HepG2 (cell line): ENCODE results near the gene MRPS21. TPM values are rescaled to one million over a fixed set of nuclear protein-coding genes. Genes with fewer than 3 reads are reported as not detected.

ENCODE experiments used
- ATAC-seq: fragments of 200-7000 bp; cut with Tn5 transposase; 3 replicates; pipeline ENCODE4 v1.9.1; 2020; ENCODE audit warnings: mild to moderate bottlenecking, moderate library complexity
- BruUV-seq: library from RNA; stranded (reverse); fragments of 400-500 nt; replicated peaks from 2 replicates; lab custom pipeline; 2021; lab: Mats Ljungman, UMichigan
- CTCF ChIA-PET: fragments of 300-600 bp; formaldehyde crosslinking; extraction: SDS; loops from one replicate; lab custom pipeline; 2021; ENCODE audit warnings: low total read pairs, inconsistent platforms, low intra/inter-chr PET ratio; lab: Yijun Ruan, JAX
- POLR2A ChIA-PET: fragments of 350-600 bp; sonication (Branson Sonifier 250); formaldehyde crosslinking; loops from one replicate; lab custom pipeline; 2020; ENCODE audit warnings: antibody characterized with exemption, inconsistent platforms; lab: Yijun Ruan, JAX
- DNase-seq: peaks from one replicate; pipeline ENCODE4 v3.0.0-alpha.2; 2015; ENCODE audit warnings: low spot score
- FAIRE-seq: peaks from 3 replicates; lab custom pipeline; 2011; peaks lifted over from hg19 to GRCh38; lab: Jason Lieb, UNC
- H2AFZ ChIP-seq: one replicate; pipeline ENCODE4 v1.6.1; 2011; ENCODE audit warnings: low read length, inconsistent platforms
- H3K27ac ChIP-seq: fragments of 300-600 bp; 3 replicates; pipeline ENCODE4 v1.8.0; 2011; ENCODE audit warnings: mixed run types, mild to moderate bottlenecking, mixed read lengths, low read length, inconsistent platforms; ENCODE audit not compliant: insufficient read depth; ENCODE audit errors: extremely low read length
- H3K27me3 ChIP-seq, 2 experiments: fragments of 200-600 bp in 1 of 2; 2 replicates in 1 of 2; 3 replicates in 1 of 2; pipeline versions ENCODE4 v1.6.0 to v1.8.0; 2011; ENCODE audit warnings: low read length in 2 of 2, mild to moderate bottlenecking in 2 of 2, moderate library complexity in 2 of 2, inconsistent platforms in 1 of 2; ENCODE audit not compliant: insufficient read depth in 2 of 2, control insufficient read depth in 1 of 2
- H3K36me3 ChIP-seq, 2 experiments: fragments of 200-600 bp in 1 of 2; replicated peaks in 1 of 2; 2 replicates in 1 of 2; 3 replicates in 1 of 2; pipeline versions ENCODE4 v1.5.1 to v1.8.0; 2011; ENCODE audit warnings: low read length in 2 of 2, inconsistent platforms in 1 of 2; ENCODE audit not compliant: insufficient read depth in 2 of 2, control insufficient read depth in 1 of 2
- H3K4me1 ChIP-seq: 2 replicates; pipeline ENCODE4 v1.5.1; 2012; ENCODE audit warnings: low read length, inconsistent platforms; ENCODE audit not compliant: insufficient read depth
- H3K4me2 ChIP-seq: 2 replicates; pipeline ENCODE4 v1.6.0; 2011; ENCODE audit warnings: low read depth, low read length, inconsistent platforms
- H3K4me3 ChIP-seq, 3 experiments: fragments of 200-600 bp in 1 of 3; sonication (generic), shearing (Covaris generic) in 1 of 3; replicated peaks in 1 of 3; 2 replicates each; pipeline ENCODE4 v1.5.1; 2011 to 2016; ENCODE audit warnings: low read length in 3 of 3, inconsistent platforms in 2 of 3, low read depth in 2 of 3, mild to moderate bottlenecking in 2 of 3, control low read depth in 1 of 3, mixed read lengths in 1 of 3; ENCODE audit not compliant: insufficient read depth in 1 of 3
- H3K79me2 ChIP-seq: one replicate; pipeline ENCODE4 v1.6.1; 2011; ENCODE audit warnings: low read length, inconsistent platforms; ENCODE audit not compliant: insufficient read depth
- H3K9ac ChIP-seq: 2 replicates; pipeline ENCODE4 v1.6.0; 2011; ENCODE audit warnings: mild to moderate bottlenecking, low read depth, low read length, inconsistent platforms; ENCODE audit not compliant: insufficient read depth
- H3K9me3 ChIP-seq: 2 replicates; pipeline ENCODE4 v1.5.1; 2012; ENCODE audit warnings: mild to moderate bottlenecking, low read length
- H4K20me1 ChIP-seq: 2 replicates; pipeline ENCODE4 v1.6.0; 2011; ENCODE audit warnings: inconsistent platforms, mild to moderate bottlenecking, low read length, moderate library complexity; ENCODE audit not compliant: insufficient read depth
- ATM ChIP-seq: fragments of 450-650 bp; IDR thresholded peaks from 2 replicates; pipeline ENCODE4 v1.7.1; 2017; ENCODE audit warnings: mild to moderate bottlenecking, borderline replicate concordance
- CHD2 ChIP-seq: IDR thresholded peaks from 2 replicates; pipeline ENCODE4 v1.6.1; 2011; ENCODE audit warnings: low read depth, low read length, improper control_type of control experiment
- GATAD2A ChIP-seq: IDR thresholded peaks from 2 replicates; pipeline ENCODE4 v1.6.1; 2016
- GPN1 ChIP-seq: sonication (generic); formaldehyde crosslinking; IDR thresholded peaks from 2 replicates; pipeline ENCODE4 v1.5.1; 2020; ENCODE audit warnings: missing genetic modification reagents, borderline replicate concordance
- HNF4A ChIP-seq: sonication (generic); formaldehyde crosslinking; IDR thresholded peaks from 2 replicates; pipeline ENCODE4 v1.4.0; 2020; ENCODE audit warnings: missing genetic modification reagents
- KLF16 ChIP-seq, 2 experiments: sonication (generic) in 1 of 2; formaldehyde crosslinking in 1 of 2; IDR thresholded peaks; 2 replicates each; pipeline versions ENCODE4 v1.6.1 to v1.8.0; 2016 to 2023; ENCODE audit warnings: missing genetic modification reagents in 2 of 2, missing compliant biosample characterization in 1 of 2
- PCBP1 ChIP-seq: fragments of 200-400 bp; formaldehyde crosslinking; IDR thresholded peaks from 2 replicates; pipeline ENCODE4 v1.6.1; 2017; ENCODE audit warnings: mild to moderate bottlenecking, low read depth, low read length, borderline replicate concordance
- PREB ChIP-seq: sonication (generic); formaldehyde crosslinking; IDR thresholded peaks from 2 replicates; pipeline ENCODE4 v1.4.0; 2020; ENCODE audit warnings: missing genetic modification reagents
- RAD21 ChIP-seq: fragments of 450-650 bp; formaldehyde crosslinking; IDR thresholded peaks from 2 replicates; pipeline ENCODE4 v1.5.0; 2020; ENCODE audit warnings: mild to moderate bottlenecking
- SMAD9 ChIP-seq: sonication (generic); formaldehyde crosslinking; IDR thresholded peaks from 2 replicates; pipeline ENCODE4 v1.5.1; 2020; ENCODE audit warnings: mild to moderate bottlenecking, missing genetic modification reagents
- TIGD3 ChIP-seq: sonication (generic); formaldehyde crosslinking; IDR thresholded peaks from 2 replicates; pipeline ENCODE4 v1.5.1; 2020; ENCODE audit warnings: mild to moderate bottlenecking, missing genetic modification reagents, borderline replicate concordance
- TOPORS ChIP-seq: sonication (generic); formaldehyde crosslinking; IDR thresholded peaks from 2 replicates; pipeline ENCODE4 v1.8.0; 2023; ENCODE audit warnings: mild to moderate bottlenecking, missing genetic modification reagents
- ZNF136 ChIP-seq: sonication (generic); formaldehyde crosslinking; IDR thresholded peaks from 2 replicates; pipeline ENCODE4 v1.8.1; 2022; ENCODE audit warnings: low read depth, mild to moderate bottlenecking, moderate library complexity, missing genetic modification reagents
- ZNF232 ChIP-seq: sonication (generic); formaldehyde crosslinking; IDR thresholded peaks from 2 replicates; pipeline ENCODE4 v1.4.0; 2020; ENCODE audit warnings: missing genetic modification reagents, borderline replicate concordance
- ZNF550 ChIP-seq: sonication (generic); formaldehyde crosslinking; IDR thresholded peaks from 2 replicates; pipeline ENCODE4 v1.4.0; 2020; ENCODE audit warnings: mild to moderate bottlenecking, missing genetic modification reagents, borderline replicate concordance
- ZNF563 ChIP-seq: sonication (generic); formaldehyde crosslinking; IDR thresholded peaks from 2 replicates; pipeline ENCODE4 v1.8.0; 2022; ENCODE audit warnings: mild to moderate bottlenecking, moderate library complexity, missing genetic modification reagents
- ZNF576 ChIP-seq: sonication (generic); formaldehyde crosslinking; IDR thresholded peaks from 2 replicates; pipeline ENCODE4 v1.4.0; 2020; ENCODE audit warnings: mild to moderate bottlenecking, missing genetic modification reagents
- ZSCAN25 ChIP-seq: sonication (generic); formaldehyde crosslinking; IDR thresholded peaks from 2 replicates; pipeline ENCODE4 v1.8.0; 2022; ENCODE audit warnings: mild to moderate bottlenecking, missing genetic modification reagents
- WGBS: methylation state at CpG from one replicate; pipeline ENCODE4 v1.1.6; 2017; ENCODE audit warnings: low lambda C conversion rate; 5-methylcytosine and 5-hydroxymethylcytosine counted together
- in situ Hi-C: cut with HindIII; loops from 2 replicates; pipeline ENCODE4 v1.10.0; 2017; ENCODE audit warnings: low pct_unique_long_range_greater_than_20kb; ENCODE audit not compliant: extremely low pct_ligation_motif_present
- intact Hi-C: fragments of 100-400 bp; cut with micrococcal nuclease; formaldehyde crosslinking; loops from one replicate; pipeline ENCODE4 v1.10.0; 2022; ENCODE audit not compliant: unreplicated experiment
- polyA plus RNA-seq, 8 experiments: library from polyadenylated mRNA; depleted of rRNA in 3 of 8; stranded (reverse) in 7 of 8; unstranded in 1 of 8; fragments of >200 nt; fragmentation: Illumina TruSeq in 4 of 8; extraction: Trizol in 4 of 8; gene quantifications; 2 replicates each; pipeline versions ENCODE4 v1.2.1 to v1.2.3, GENCODE V29; 2011 to 2016; ENCODE audit warnings: low read depth in 4 of 8, missing spikeins in 1 of 8, mixed read lengths in 1 of 8; ENCODE audit not compliant: insufficient read depth in 1 of 8
- total RNA-seq, 5 experiments: library from RNA; depleted of rRNA; stranded (reverse); fragments of >200 nt; fragmentation: Illumina TruSeq; extraction: Trizol; gene quantifications; 2 replicates each; pipeline ENCODE4 v1.2.3, GENCODE V29; 2016; ENCODE audit warnings: low read depth in 1 of 5

Gene MRPS21
- total and polyA plus RNA-seq, 2 of the 13 experiments (the other 11 are each of a cell fraction or from before 2014, with no cell fraction given): 59.4 to 64.2 TPM

GRCh38 chr1:150288382-150288781, 5.3 kb upstream of the MRPS21 start:
- Histone ChIP-seq H3K27ac (no peak overlapping the region), H3K4me3 (no peak overlapping the region), H2AFZ (no peak overlapping the region), H3K4me2 (no peak overlapping the region), H3K9me3 (no peaks in the 10 kb centered on the region), H3K9ac (no peak overlapping the region), H3K27me3 (peaks cover 0 to 7% of the 10 kb centered on the region in 2 experiments; a peak in 1 of 5 replicates), H3K4me1 (peaks cover 21% of the 10 kb centered on the region), H3K79me2 (no peaks in the 10 kb centered on the region), H3K36me3 (no peaks in the 10 kb centered on the region), H4K20me1 (no peaks in the 10 kb centered on the region)
- DNase-seq (no peak), ATAC-seq (no peak), FAIRE-seq (no peak)
- POLR2A ChIA-PET: interaction anchor here (0.7 kb wide), 1 partner anchor 29 kb away, joined by 3 read pairs; no protein-coding TSS in a partner anchor
- no TSS peak for BruUV-seq
- in situ Hi-C loops: no loop called here
- CTCF ChIA-PET: no interaction called here
- WGBS: 3% methylated on average over 1 of the region's 1 CpG
- intact Hi-C loops: no loop called here
- TF ChIP-seq ATM: no peak
- no peak for TF ChIP-seq ZNF550 (CRISPR knock-in tag)
- TF ChIP-seq TOPORS (CRISPR knock-in tag): no peak
- TF ChIP-seq ZNF576 (CRISPR knock-in tag): no peak
- TF ChIP-seq TIGD3: no peak
- no peak for TF ChIP-seq ZNF563 (CRISPR knock-in tag)
- TF ChIP-seq SMAD9 (CRISPR knock-in tag): no peak
- TF ChIP-seq HNF4A (CRISPR knock-in tag): no peak
- TF ChIP-seq GATAD2A (CRISPR knock-in tag): no peak
- no peak for TF ChIP-seq RAD21 (CRISPR knock-in tag)
- no peak for TF ChIP-seq ZNF232 (CRISPR knock-in tag)
- TF ChIP-seq ZSCAN25: no peak
- TF ChIP-seq GPN1 (CRISPR knock-in tag): no peak
- TF ChIP-seq PCBP1: no peak
- no peak for TF ChIP-seq PREB (CRISPR knock-in tag)
- TF ChIP-seq CHD2: no peak
- TF ChIP-seq KLF16 (CRISPR knock-in tag; IDR thresholded peaks at IDR 0.05): no peak
- TF ChIP-seq ZNF136 (CRISPR knock-in tag): no peak
- TF ChIP-seq, all 625 proteins: peak for 0
